GM12878 (cell line): Measurements from ENCODE around the gene TOR2A. TPM values are rescaled to one million over a fixed set of nuclear protein-coding genes. Genes with fewer than 3 reads are reported as not detected.

Experiments
- BACH1 ChIP-seq: fragments of 450-650 bp; IDR thresholded peaks from 2 replicates; pipeline ENCODE4 v1.6.1; 2017; ENCODE audit warnings: mild to moderate bottlenecking, borderline replicate concordance
- CEBPZ ChIP-seq: fragments of 150-350 bp; IDR thresholded peaks from 2 replicates; pipeline ENCODE4 v1.6.1; 2016; ENCODE audit warnings: low read depth, low read length
- CREB1 ChIP-seq: IDR thresholded peaks from 2 replicates; pipeline ENCODE4 v1.6.1; 2012; ENCODE audit warnings: low read depth, mild to moderate bottlenecking, inconsistent platforms
- CUX1 ChIP-seq: IDR thresholded peaks from 2 replicates; pipeline ENCODE4 v1.6.1; 2012; ENCODE audit warnings: improper control_type of control experiment, low read depth, low read length; ENCODE audit not compliant: insufficient replicate concordance
- ELK1 ChIP-seq: IDR thresholded peaks from 2 replicates; pipeline ENCODE4 v1.6.1; 2012; ENCODE audit warnings: low read depth, low read length, improper control_type of control experiment
- FOXK2 ChIP-seq: fragments of 450-650 bp; IDR thresholded peaks from 2 replicates; pipeline ENCODE4 v1.6.1; 2017; ENCODE audit warnings: mild to moderate bottlenecking, moderate library complexity
- KDM1A ChIP-seq: fragments of 200-600 bp; sonication (generic); IDR thresholded peaks from 2 replicates; pipeline ENCODE4 v1.6.1; 2016; ENCODE audit warnings: borderline replicate concordance
- MLLT1 ChIP-seq: fragments of 450-650 bp; IDR thresholded peaks from 2 replicates; pipeline ENCODE4 v1.6.1; 2016; ENCODE audit warnings: mild to moderate bottlenecking
- PAX5 ChIP-seq: IDR thresholded peaks from 2 replicates; pipeline ENCODE4 v1.6.1; 2011; ENCODE audit warnings: low read depth, low read length, borderline replicate concordance
- RAD21 ChIP-seq: IDR thresholded peaks from 2 replicates; pipeline ENCODE4 v1.6.1; 2011; ENCODE audit warnings: mild to moderate bottlenecking, low read depth, low read length, moderate library complexity; ENCODE audit not compliant: insufficient read depth
- RB1 ChIP-seq: fragments of 450-650 bp; formaldehyde crosslinking; IDR thresholded peaks from 2 replicates; pipeline ENCODE4 v1.6.1; 2017; ENCODE audit warnings: mild to moderate bottlenecking, borderline replicate concordance
- RFX5 ChIP-seq: IDR thresholded peaks from 2 replicates; pipeline ENCODE4 v1.6.1; 2011; ENCODE audit warnings: low read depth, low read length, improper control_type of control experiment
- TBL1XR1 ChIP-seq: IDR thresholded peaks from 2 replicates; pipeline ENCODE4 v1.6.1; 2012; ENCODE audit warnings: low read depth, low read length, improper control_type of control experiment
- TCF12 ChIP-seq: IDR thresholded peaks from 2 replicates; pipeline ENCODE4 v1.6.1; 2011; ENCODE audit warnings: low read depth, mild to moderate bottlenecking, low read length
- TCF7 ChIP-seq: IDR thresholded peaks from 2 replicates; pipeline ENCODE4 v1.6.1; 2014; ENCODE audit warnings: antibody characterized with exemption, borderline replicate concordance
- USF1 ChIP-seq: IDR thresholded peaks from 2 replicates; pipeline ENCODE4 v1.6.1; 2011; ENCODE audit warnings: borderline replicate concordance, low read depth, mild to moderate bottlenecking, moderate library complexity, mixed read lengths, low read length; ENCODE audit not compliant: insufficient read depth; ENCODE audit errors: extremely low read length
- ZNF274 ChIP-seq: IDR thresholded peaks from one replicate; pipeline ENCODE4 v1.8.0; 2011; ENCODE audit not compliant: insufficient read length, insufficient read depth
- polyA plus RNA-seq, 11 experiments: library from polyadenylated mRNA; depleted of rRNA in 4 of 11; unstranded in 6 of 11; stranded (reverse) in 5 of 11; fragments of >200 nt; fragmentation: Nextera tagmentation in 4 of 11; fragmentation: Illumina TruSeq in 1 of 11; extraction: Ambion mirVana in 4 of 11; extraction: Trizol in 1 of 11; gene quantifications; 1 replicate in 1 of 11; 2 replicates in 10 of 11; pipeline versions ENCODE4 v1.2.1 to v1.2.3, GENCODE V29; 2011 to 2016; ENCODE audit warnings: inconsistent platforms in 2 of 11, missing spikeins in 2 of 11, low read depth in 1 of 11
- total RNA-seq, 4 experiments: library from RNA; depleted of rRNA in 3 of 4; stranded (reverse); fragments of >200 nt in 3 of 4; fragmentation: Illumina TruSeq in 1 of 4; extraction: Trizol in 1 of 4; gene quantifications; 2 replicates each; pipeline versions ENCODE4 v1.2.1 to v1.2.3, GENCODE V29; 2013 to 2021

Gene TOR2A
- total and polyA plus RNA-seq, 10 of the 15 experiments (the other 5 are each of a cell fraction or from before 2014, with no cell fraction given), result 0.52 to 23.7 (median 8.5) TPM

GRCh38 chr9:127783111-127784008, 48.3 kb upstream of the TOR2A start (continued):
- TF ChIP-seq CUX1 (no peak), BACH1 (0 out of 2 replicates have a peak, but pooled peaks have one; percentile 8), FOXK2 (no peak), KDM1A (no peak), TCF7 (no peak), CREB1 (no peak), ZNF274 (no peak), USF1 (no peak), ELK1 (no peak), RB1 (no peak), TCF12 (0 out of 2 replicates have a peak, but pooled peaks have one; percentile 10), PAX5 (no peak), RAD21 (no peak), TBL1XR1 (no peak), RFX5 (no peak), MLLT1 (no peak), CEBPZ (no peak)
